HepG2 (cell line): ENCODE results near the gene ITPRIP. TPM values are rescaled to one million over a fixed set of nuclear protein-coding genes. Genes with fewer than 3 reads are reported as not detected.

Source experiments
- ATAC-seq: fragments of 200-7000 bp; cut with Tn5 transposase; 3 replicates; pipeline ENCODE4 v1.9.1; 2020; ENCODE audit warnings: mild to moderate bottlenecking, moderate library complexity
- BruUV-seq: library from RNA; stranded (reverse); fragments of 400-500 nt; replicated peaks from 2 replicates; lab custom pipeline; 2021; lab: Mats Ljungman, UMichigan
- CTCF ChIA-PET: fragments of 300-600 bp; formaldehyde crosslinking; extraction: SDS; loops from one replicate; lab custom pipeline; 2021; ENCODE audit warnings: low total read pairs, inconsistent platforms, low intra/inter-chr PET ratio; lab: Yijun Ruan, JAX
- POLR2A ChIA-PET: fragments of 350-600 bp; sonication (Branson Sonifier 250); formaldehyde crosslinking; loops from one replicate; lab custom pipeline; 2020; ENCODE audit warnings: antibody characterized with exemption, inconsistent platforms; lab: Yijun Ruan, JAX
- DNase-seq: peaks from one replicate; pipeline ENCODE4 v3.0.0-alpha.2; 2015; ENCODE audit warnings: low spot score
- FAIRE-seq: peaks from 3 replicates; lab custom pipeline; 2011; peaks lifted over from hg19 to GRCh38; lab: Jason Lieb, UNC
- H2AFZ ChIP-seq: one replicate; pipeline ENCODE4 v1.6.1; 2011; ENCODE audit warnings: low read length, inconsistent platforms
- H3K27ac ChIP-seq: fragments of 300-600 bp; 3 replicates; pipeline ENCODE4 v1.8.0; 2011; ENCODE audit warnings: mixed run types, mild to moderate bottlenecking, mixed read lengths, low read length, inconsistent platforms; ENCODE audit not compliant: insufficient read depth; ENCODE audit errors: extremely low read length
- H3K27me3 ChIP-seq, 2 experiments: fragments of 200-600 bp in 1 of 2; 2 replicates in 1 of 2; 3 replicates in 1 of 2; pipeline versions ENCODE4 v1.6.0 to v1.8.0; 2011; ENCODE audit warnings: low read length in 2 of 2, mild to moderate bottlenecking in 2 of 2, moderate library complexity in 2 of 2, inconsistent platforms in 1 of 2; ENCODE audit not compliant: insufficient read depth in 2 of 2, control insufficient read depth in 1 of 2
- H3K36me3 ChIP-seq, 2 experiments: fragments of 200-600 bp in 1 of 2; replicated peaks in 1 of 2; 2 replicates in 1 of 2; 3 replicates in 1 of 2; pipeline versions ENCODE4 v1.5.1 to v1.8.0; 2011; ENCODE audit warnings: low read length in 2 of 2, inconsistent platforms in 1 of 2; ENCODE audit not compliant: insufficient read depth in 2 of 2, control insufficient read depth in 1 of 2
- H3K4me1 ChIP-seq: 2 replicates; pipeline ENCODE4 v1.5.1; 2012; ENCODE audit warnings: low read length, inconsistent platforms; ENCODE audit not compliant: insufficient read depth
- H3K4me2 ChIP-seq: 2 replicates; pipeline ENCODE4 v1.6.0; 2011; ENCODE audit warnings: low read depth, low read length, inconsistent platforms
- H3K4me3 ChIP-seq, 3 experiments: fragments of 200-600 bp in 1 of 3; sonication (generic), shearing (Covaris generic) in 1 of 3; replicated peaks in 1 of 3; 2 replicates each; pipeline ENCODE4 v1.5.1; 2011 to 2016; ENCODE audit warnings: low read length in 3 of 3, inconsistent platforms in 2 of 3, low read depth in 2 of 3, mild to moderate bottlenecking in 2 of 3, control low read depth in 1 of 3, mixed read lengths in 1 of 3; ENCODE audit not compliant: insufficient read depth in 1 of 3
- H3K79me2 ChIP-seq: one replicate; pipeline ENCODE4 v1.6.1; 2011; ENCODE audit warnings: low read length, inconsistent platforms; ENCODE audit not compliant: insufficient read depth
- H3K9ac ChIP-seq: 2 replicates; pipeline ENCODE4 v1.6.0; 2011; ENCODE audit warnings: mild to moderate bottlenecking, low read depth, low read length, inconsistent platforms; ENCODE audit not compliant: insufficient read depth
- H3K9me3 ChIP-seq: 2 replicates; pipeline ENCODE4 v1.5.1; 2012; ENCODE audit warnings: mild to moderate bottlenecking, low read length
- H4K20me1 ChIP-seq: 2 replicates; pipeline ENCODE4 v1.6.0; 2011; ENCODE audit warnings: inconsistent platforms, mild to moderate bottlenecking, low read length, moderate library complexity; ENCODE audit not compliant: insufficient read depth
- ATM ChIP-seq: fragments of 450-650 bp; IDR thresholded peaks from 2 replicates; pipeline ENCODE4 v1.7.1; 2017; ENCODE audit warnings: mild to moderate bottlenecking, borderline replicate concordance
- FLYWCH1 ChIP-seq: sonication (generic); formaldehyde crosslinking; IDR thresholded peaks from 2 replicates; pipeline ENCODE4 v1.8.1; 2023; ENCODE audit warnings: mild to moderate bottlenecking, missing genetic modification reagents
- HNF4A ChIP-seq: sonication (generic); formaldehyde crosslinking; IDR thresholded peaks from 2 replicates; pipeline ENCODE4 v1.4.0; 2020; ENCODE audit warnings: missing genetic modification reagents
- MTF1 ChIP-seq: sonication (generic); formaldehyde crosslinking; IDR thresholded peaks from 2 replicates; pipeline ENCODE4 v1.5.0; 2020; ENCODE audit warnings: missing genetic modification reagents
- ONECUT2 ChIP-seq: sonication (generic); formaldehyde crosslinking; IDR thresholded peaks from 2 replicates; pipeline ENCODE4 v1.4.0; 2020; ENCODE audit warnings: missing genetic modification reagents
- SYNCRIP ChIP-seq: fragments of 200-400 bp; formaldehyde crosslinking; IDR thresholded peaks from 2 replicates; pipeline ENCODE4 v1.6.1; 2018; ENCODE audit warnings: mild to moderate bottlenecking, low read depth, low read length; ENCODE audit not compliant: insufficient read depth
- ZNF121 ChIP-seq: sonication (generic); formaldehyde crosslinking; IDR thresholded peaks from 2 replicates; pipeline ENCODE4 v1.5.0; 2020; ENCODE audit warnings: mild to moderate bottlenecking, missing genetic modification reagents
- ZNF644 ChIP-seq: IDR thresholded peaks from 2 replicates; pipeline ENCODE4 v1.6.1; 2016; ENCODE audit warnings: low read depth
- ZNF749 ChIP-seq: sonication (generic); formaldehyde crosslinking; IDR thresholded peaks from 2 replicates; pipeline ENCODE4 v1.8.0; 2022; ENCODE audit warnings: mild to moderate bottlenecking, missing genetic modification reagents, moderate library complexity, borderline replicate concordance
- ZNF768 ChIP-seq: sonication (generic); formaldehyde crosslinking; IDR thresholded peaks from 2 replicates; pipeline ENCODE4 v1.4.0; 2020; ENCODE audit warnings: missing genetic modification reagents
- WGBS: methylation state at CpG from one replicate; pipeline ENCODE4 v1.1.6; 2017; ENCODE audit warnings: low lambda C conversion rate; 5-methylcytosine and 5-hydroxymethylcytosine counted together
- in situ Hi-C: cut with HindIII; loops from 2 replicates; pipeline ENCODE4 v1.10.0; 2017; ENCODE audit warnings: low pct_unique_long_range_greater_than_20kb; ENCODE audit not compliant: extremely low pct_ligation_motif_present
- intact Hi-C: fragments of 100-400 bp; cut with micrococcal nuclease; formaldehyde crosslinking; loops from one replicate; pipeline ENCODE4 v1.10.0; 2022; ENCODE audit not compliant: unreplicated experiment
- polyA plus RNA-seq, 8 experiments: library from polyadenylated mRNA; depleted of rRNA in 3 of 8; stranded (reverse) in 7 of 8; unstranded in 1 of 8; fragments of >200 nt; fragmentation: Illumina TruSeq in 4 of 8; extraction: Trizol in 4 of 8; gene quantifications; 2 replicates each; pipeline versions ENCODE4 v1.2.1 to v1.2.3, GENCODE V29; 2011 to 2016; ENCODE audit warnings: low read depth in 4 of 8, missing spikeins in 1 of 8, mixed read lengths in 1 of 8; ENCODE audit not compliant: insufficient read depth in 1 of 8
- total RNA-seq, 5 experiments: library from RNA; depleted of rRNA; stranded (reverse); fragments of >200 nt; fragmentation: Illumina TruSeq; extraction: Trizol; gene quantifications; 2 replicates each; pipeline ENCODE4 v1.2.3, GENCODE V29; 2016; ENCODE audit warnings: low read depth in 1 of 5
- TF ChIP-seq, protein P1 (sequence below): sonication (generic); formaldehyde crosslinking; IDR thresholded peaks from 2 replicates; pipeline ENCODE4 v1.4.0; 2020; ENCODE audit warnings: mild to moderate bottlenecking, missing genetic modification reagents
- TF ChIP-seq, protein P2 (sequence below): sonication (generic); formaldehyde crosslinking; IDR thresholded peaks from 2 replicates; pipeline ENCODE4 v1.5.0; 2020; ENCODE audit warnings: mild to moderate bottlenecking, missing genetic modification reagents
- TF ChIP-seq, protein P3 (sequence below): sonication (generic); formaldehyde crosslinking; IDR thresholded peaks from 2 replicates; pipeline ENCODE4 v1.4.0; 2020; ENCODE audit warnings: missing genetic modification reagents
- TF ChIP-seq, protein P4 (sequence below): sonication (generic); formaldehyde crosslinking; IDR thresholded peaks from 2 replicates; pipeline ENCODE4 v1.4.0; 2020; ENCODE audit warnings: missing genetic modification reagents

The ITPRIP gene
- total and polyA plus RNA-seq, 2 of the 13 experiments (the other 11 are each of a cell fraction or from before 2014, with no cell fraction given), result 1.00 to 2.8 TPM

DNA sequence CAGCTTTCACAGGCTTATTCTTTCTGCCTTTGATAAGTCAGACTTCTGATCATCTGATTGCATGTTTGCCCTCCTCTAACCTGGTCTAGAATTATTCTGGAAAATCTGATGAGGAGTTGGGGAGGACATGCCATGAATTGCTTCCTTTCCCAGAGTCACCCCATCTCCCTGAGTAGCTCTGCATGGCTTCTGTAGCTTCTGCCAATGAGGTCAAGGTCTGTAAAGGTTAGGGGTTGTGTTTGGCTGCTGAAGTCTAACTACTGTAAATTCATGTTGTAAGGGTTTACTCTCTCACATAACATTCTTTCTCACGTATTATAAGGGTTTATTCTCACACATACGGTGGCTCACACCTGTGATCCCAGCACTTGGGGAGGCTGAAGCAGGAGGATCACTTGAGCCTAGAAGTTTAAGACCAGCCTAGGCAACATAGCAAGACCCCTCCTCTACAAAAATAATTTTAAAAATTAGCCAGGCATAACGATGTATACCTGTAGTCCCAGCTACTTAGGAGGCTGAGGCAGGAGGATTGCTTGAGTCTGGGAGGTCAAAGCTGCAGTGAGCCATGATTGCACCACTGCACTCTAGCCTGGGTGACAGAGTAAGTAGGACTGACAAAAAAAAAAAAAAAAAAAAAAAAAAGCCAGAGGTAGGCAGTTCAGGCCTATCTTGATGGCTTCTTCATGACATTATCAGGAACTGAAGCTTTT, 58.6 kb downstream of the ITPRIP start (continued):
- TF ChIP-seq ONECUT2 (CRISPR knock-in tag) (no peak), ATM (no peak)
- TF ChIP-seq, protein P1, sequence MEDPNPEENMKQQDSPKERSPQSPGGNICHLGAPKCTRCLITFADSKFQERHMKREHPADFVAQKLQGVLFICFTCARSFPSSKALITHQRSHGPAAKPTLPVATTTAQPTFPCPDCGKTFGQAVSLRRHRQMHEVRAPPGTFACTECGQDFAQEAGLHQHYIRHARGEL (CRISPR knock-in tag), result no peak

DNA sequence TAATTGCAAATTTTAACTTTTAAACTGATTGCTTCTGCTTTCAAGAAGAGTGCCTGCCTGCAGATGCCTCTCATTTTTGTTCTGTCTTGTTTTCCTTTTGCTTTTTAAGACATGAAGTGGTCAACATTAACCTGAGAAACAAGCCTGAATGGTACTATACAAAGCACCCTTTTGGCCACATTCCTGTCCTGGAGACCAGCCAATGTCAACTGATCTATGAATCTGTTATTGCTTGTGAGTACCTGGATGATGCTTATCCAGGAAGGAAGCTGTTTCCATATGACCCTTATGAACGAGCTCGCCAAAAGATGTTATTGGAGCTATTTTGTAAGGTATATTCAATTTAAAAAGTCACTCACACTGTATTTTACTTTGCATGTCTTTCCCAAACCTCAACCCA, 60.5 kb downstream of the ITPRIP start:
- H3K79me2 ChIP-seq, result no peaks in the 10 kb centered on the region
- no peak overlapping the region for H3K27ac ChIP-seq
- FAIRE-seq, result peak; percentile 8
- no peak overlapping the region for H3K4me3 ChIP-seq
- no peaks in the 10 kb centered on the region for H3K36me3 ChIP-seq
- H3K9ac ChIP-seq, result no peak overlapping the region
- no peak overlapping the region for H2AFZ ChIP-seq
- POLR2A ChIA-PET, result interaction anchor here (0.6 to 1.1 kb wide), 5 partner anchors 9 to 157 kb away, joined by 3 to 5 read pairs (median 4); no protein-coding TSS in a partner anchor
- BruUV-seq, result no TSS peak
- H3K9me3 ChIP-seq, result no peaks in the 10 kb centered on the region
- CTCF ChIA-PET, result interaction anchor here (3.5 kb wide), 1 partner anchor 13 kb away, joined by 10 read pairs; no protein-coding TSS in a partner anchor
- intact Hi-C loops, result no loop called here
- in situ Hi-C loops, result no loop called here
- H3K4me2 ChIP-seq, result 0 out of 2 replicates have a peak overlapping the region, but pooled peaks have one; percentile 28
- H4K20me1 ChIP-seq, result no peaks in the 10 kb centered on the region
- peaks cover 91% of the 10 kb centered on the region for H3K4me1 ChIP-seq
- DNase-seq, result peak; percentile 77
- WGBS, result 20% methylated on average over 2 of the region's 2 CpGs
- H3K27me3 ChIP-seq, result no peaks in the 10 kb centered on the region
- ATAC-seq, result 0 out of 3 replicates have a peak, but pooled peaks have one; percentile 10
- TF ChIP-seq ZNF749 (CRISPR knock-in tag) (no peak), HNF4A (peak; percentile 45; the same call in 1 of the 2 replicates), SYNCRIP (no peak), ZNF644 (CRISPR knock-in tag) (no peak), MTF1 (CRISPR knock-in tag) (no peak), FLYWCH1 (CRISPR knock-in tag) (no peak), ZNF768 (CRISPR knock-in tag) (no peak), ZNF121 (CRISPR knock-in tag) (no peak)
- TF ChIP-seq, protein P2, sequence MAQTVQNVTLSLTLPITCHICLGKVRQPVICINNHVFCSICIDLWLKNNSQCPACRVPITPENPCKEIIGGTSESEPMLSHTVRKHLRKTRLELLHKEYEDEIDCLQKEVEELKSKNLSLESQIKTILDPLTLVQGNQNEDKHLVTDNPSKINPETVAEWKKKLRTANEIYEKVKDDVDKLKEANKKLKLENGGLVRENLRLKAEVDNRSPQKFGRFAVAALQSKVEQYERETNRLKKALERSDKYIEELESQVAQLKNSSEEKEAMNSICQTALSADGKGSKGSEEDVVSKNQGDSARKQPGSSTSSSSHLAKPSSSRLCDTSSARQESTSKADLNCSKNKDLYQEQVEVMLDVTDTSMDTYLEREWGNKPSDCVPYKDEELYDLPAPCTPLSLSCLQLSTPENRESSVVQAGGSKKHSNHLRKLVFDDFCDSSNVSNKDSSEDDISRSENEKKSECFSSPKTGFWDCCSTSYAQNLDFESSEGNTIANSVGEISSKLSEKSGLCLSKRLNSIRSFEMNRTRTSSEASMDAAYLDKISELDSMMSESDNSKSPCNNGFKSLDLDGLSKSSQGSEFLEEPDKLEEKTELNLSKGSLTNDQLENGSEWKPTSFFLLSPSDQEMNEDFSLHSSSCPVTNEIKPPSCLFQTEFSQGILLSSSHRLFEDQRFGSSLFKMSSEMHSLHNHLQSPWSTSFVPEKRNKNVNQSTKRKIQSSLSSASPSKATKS (CRISPR knock-in tag), result no peak
- TF ChIP-seq, protein P3, sequence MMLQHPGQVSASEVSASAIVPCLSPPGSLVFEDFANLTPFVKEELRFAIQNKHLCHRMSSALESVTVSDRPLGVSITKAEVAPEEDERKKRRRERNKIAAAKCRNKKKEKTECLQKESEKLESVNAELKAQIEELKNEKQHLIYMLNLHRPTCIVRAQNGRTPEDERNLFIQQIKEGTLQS (CRISPR knock-in tag), result no peak
- TF ChIP-seq, protein P4, sequence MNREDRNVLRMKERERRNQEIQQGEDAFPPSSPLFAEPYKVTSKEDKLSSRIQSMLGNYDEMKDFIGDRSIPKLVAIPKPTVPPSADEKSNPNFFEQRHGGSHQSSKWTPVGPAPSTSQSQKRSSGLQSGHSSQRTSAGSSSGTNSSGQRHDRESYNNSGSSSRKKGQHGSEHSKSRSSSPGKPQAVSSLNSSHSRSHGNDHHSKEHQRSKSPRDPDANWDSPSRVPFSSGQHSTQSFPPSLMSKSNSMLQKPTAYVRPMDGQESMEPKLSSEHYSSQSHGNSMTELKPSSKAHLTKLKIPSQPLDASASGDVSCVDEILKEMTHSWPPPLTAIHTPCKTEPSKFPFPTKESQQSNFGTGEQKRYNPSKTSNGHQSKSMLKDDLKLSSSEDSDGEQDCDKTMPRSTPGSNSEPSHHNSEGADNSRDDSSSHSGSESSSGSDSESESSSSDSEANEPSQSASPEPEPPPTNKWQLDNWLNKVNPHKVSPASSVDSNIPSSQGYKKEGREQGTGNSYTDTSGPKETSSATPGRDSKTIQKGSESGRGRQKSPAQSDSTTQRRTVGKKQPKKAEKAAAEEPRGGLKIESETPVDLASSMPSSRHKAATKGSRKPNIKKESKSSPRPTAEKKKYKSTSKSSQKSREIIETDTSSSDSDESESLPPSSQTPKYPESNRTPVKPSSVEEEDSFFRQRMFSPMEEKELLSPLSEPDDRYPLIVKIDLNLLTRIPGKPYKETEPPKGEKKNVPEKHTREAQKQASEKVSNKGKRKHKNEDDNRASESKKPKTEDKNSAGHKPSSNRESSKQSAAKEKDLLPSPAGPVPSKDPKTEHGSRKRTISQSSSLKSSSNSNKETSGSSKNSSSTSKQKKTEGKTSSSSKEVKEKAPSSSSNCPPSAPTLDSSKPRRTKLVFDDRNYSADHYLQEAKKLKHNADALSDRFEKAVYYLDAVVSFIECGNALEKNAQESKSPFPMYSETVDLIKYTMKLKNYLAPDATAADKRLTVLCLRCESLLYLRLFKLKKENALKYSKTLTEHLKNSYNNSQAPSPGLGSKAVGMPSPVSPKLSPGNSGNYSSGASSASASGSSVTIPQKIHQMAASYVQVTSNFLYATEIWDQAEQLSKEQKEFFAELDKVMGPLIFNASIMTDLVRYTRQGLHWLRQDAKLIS (CRISPR knock-in tag), result no peak
